Right lobe of liver (tissue), 6 donors: ENCODE data around the gene ACTR10. TPM values are rescaled to one million over a fixed set of nuclear protein-coding genes. Genes with fewer than 3 reads are reported as not detected.
A peak's percentile ranks its signal among the peaks of the same experiment; 100 is the strongest.

ENCODE experiments used
- ATAC-seq, 4 donors: fragments of 200-7000 bp; cut with Tn5 transposase; one replicate each; pipeline ENCODE4 v1.9.1; 2020; ENCODE audit warnings: mild to moderate bottlenecking in 4 of 4, moderate library complexity in 4 of 4
- DNase-seq, 3 donors: peaks; one replicate each; pipeline ENCODE4 v3.0.0-alpha.2; 2020
- H3K27ac ChIP-seq, 3 donors: fragments of 200-600 bp; one replicate each; pipeline ENCODE4 v1.8.0; 2022
- H3K27me3 ChIP-seq, 2 donors: fragments of 200-600 bp; one replicate each; pipeline ENCODE4 v1.8.0; 2022
- H3K36me3 ChIP-seq, 4 donors: fragments of 200-600 bp; sonication (generic) in 1 of 4; one replicate each; pipeline versions ENCODE4 v1.5.1 to v1.8.0; 2017 to 2022; ENCODE audit warnings: control low read depth in 1 of 4
- H3K4me1 ChIP-seq, 4 donors: fragments of 200-600 bp; sonication (generic) in 1 of 4; one replicate each; pipeline versions ENCODE4 v1.5.1 to v1.8.0; 2017 to 2022; ENCODE audit warnings: control low read depth in 1 of 4
- H3K4me3 ChIP-seq, 3 donors: fragments of 200-600 bp; one replicate each; pipeline ENCODE4 v1.8.0; 2022
- H3K9me3 ChIP-seq, 4 donors: fragments of 200-600 bp; sonication (generic) in 1 of 4; one replicate each; pipeline versions ENCODE4 v1.5.1 to v1.8.0; 2017 to 2022; ENCODE audit warnings: control low read depth in 1 of 4
- POLR2A ChIP-seq: fragments of 450-650 bp; IDR thresholded peaks from one replicate; pipeline ENCODE4 v1.6.1; 2017; ENCODE audit warnings: antibody characterized with exemption, mild to moderate bottlenecking
- WGBS: methylation state at CpG from one replicate; pipeline ENCODE4 v1.1.6; 2018; ENCODE audit warnings: low coverage, low lambda C conversion rate; ENCODE audit not compliant: insufficient coverage; ENCODE audit errors: missing lambda C conversion rate; 5-methylcytosine and 5-hydroxymethylcytosine counted together
- intact Hi-C, 2 donors: fragments of 100-400 bp; cut with DNase I; formaldehyde crosslinking; loops; one replicate each; pipeline versions ENCODE4 v1.11.2 to v1.14.1; 2022
- total RNA-seq, 6 experiments: library from RNA; depleted of rRNA in 2 of 6; stranded (reverse); fragments of >200 nt in 2 of 6; fragmentation: NEBNext Ultra II Directional in 3 of 6; extraction: Animal tissue kit (Norgen Biotek cat#: 25700) in 3 of 6; gene quantifications; one replicate each; pipeline versions ENCODE4 v1.1.0 to v1.2.4, GENCODE V29; 2016 to 2023
- TF ChIP-seq, protein P1 (sequence below), 4 donors: fragments of 200-600 bp in 3 of 4; fragments of 450-650 bp in 1 of 4; IDR thresholded peaks; one replicate each; pipeline versions ENCODE4 v1.5.1 to v1.8.0; 2016 to 2022; ENCODE audit warnings: antibody characterized with exemption in 4 of 4, mild to moderate bottlenecking in 2 of 4
- donor health status: DM: no; HTN: yes; CAD: no.
- donor health status: DM: no; HTN: no; CAD: no.
- donor health status: DM: no; HTN: no; CAD: no.
- donor health status: DM: no; HTN: yes; CAD: no.
- donor health status: DM: no; HTN: yes; CAD: no.

Gene ACTR10
- total RNA-seq, 6 experiments from 2014 or later, result 20.7 to 42.7 (median 26.5) TPM

- H3K36me3 ChIP-seq, result peaks cover 0 to 29% (median 0%) of the 10 kb centered on the region in 4 donors
- peak; percentile 53 to 81 (median 68) for ATAC-seq
Measured at GRCh38 chr14:58280954-58281787, 81.2 kb downstream of the ACTR10 start.

DNA sequence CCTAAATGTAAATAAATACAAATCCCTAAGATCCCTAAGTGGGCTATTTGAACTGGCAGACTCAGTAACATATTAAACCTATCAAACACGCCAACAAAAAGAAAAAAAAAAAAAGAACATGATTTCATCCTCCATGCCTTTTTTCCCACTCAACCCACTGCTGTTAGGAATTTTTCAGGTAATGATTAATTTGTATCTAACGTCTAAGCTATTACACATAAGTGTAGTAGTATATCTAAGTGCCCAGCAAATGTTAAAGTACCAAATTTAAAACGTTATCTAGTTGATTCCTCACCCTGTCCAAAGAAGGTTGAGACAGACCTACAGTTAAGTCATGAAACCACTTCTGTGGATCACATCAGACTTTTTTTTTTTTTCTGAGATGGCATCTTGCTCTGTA, 82.0 kb downstream of the ACTR10 start:
- Histone ChIP-seq H3K4me1 (peaks cover 0 to 56% (median 25%) of the 10 kb centered on the region in 4 donors), H3K4me3 (no peak overlapping the region), H3K27ac (peak overlapping the region; percentile 73 to 76 (median 76)), H3K9me3 (no peaks in the 10 kb centered on the region), H3K36me3 (peaks cover 0 to 31% (median 2%) of the 10 kb centered on the region in 4 donors), H3K27me3 (no peaks in the 10 kb centered on the region)
- TF ChIP-seq POLR2A, result no peak
- TF ChIP-seq, protein P1, sequence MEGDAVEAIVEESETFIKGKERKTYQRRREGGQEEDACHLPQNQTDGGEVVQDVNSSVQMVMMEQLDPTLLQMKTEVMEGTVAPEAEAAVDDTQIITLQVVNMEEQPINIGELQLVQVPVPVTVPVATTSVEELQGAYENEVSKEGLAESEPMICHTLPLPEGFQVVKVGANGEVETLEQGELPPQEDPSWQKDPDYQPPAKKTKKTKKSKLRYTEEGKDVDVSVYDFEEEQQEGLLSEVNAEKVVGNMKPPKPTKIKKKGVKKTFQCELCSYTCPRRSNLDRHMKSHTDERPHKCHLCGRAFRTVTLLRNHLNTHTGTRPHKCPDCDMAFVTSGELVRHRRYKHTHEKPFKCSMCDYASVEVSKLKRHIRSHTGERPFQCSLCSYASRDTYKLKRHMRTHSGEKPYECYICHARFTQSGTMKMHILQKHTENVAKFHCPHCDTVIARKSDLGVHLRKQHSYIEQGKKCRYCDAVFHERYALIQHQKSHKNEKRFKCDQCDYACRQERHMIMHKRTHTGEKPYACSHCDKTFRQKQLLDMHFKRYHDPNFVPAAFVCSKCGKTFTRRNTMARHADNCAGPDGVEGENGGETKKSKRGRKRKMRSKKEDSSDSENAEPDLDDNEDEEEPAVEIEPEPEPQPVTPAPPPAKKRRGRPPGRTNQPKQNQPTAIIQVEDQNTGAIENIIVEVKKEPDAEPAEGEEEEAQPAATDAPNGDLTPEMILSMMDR (IDR thresholded peaks at IDR 0.05), result no peak
- DNase-seq (no peak), ATAC-seq (peak; percentile 26 to 66 (median 54))
- 29% methylated on average over 3 of the region's 3 CpGs for WGBS
- intact Hi-C loops, result no loop called here

More at GRCh38 chr14:58280954-58281787, 81.2 kb downstream of the ACTR10 start:
- no peaks in the 10 kb centered on the region for H3K27me3 ChIP-seq
- H3K4me3 ChIP-seq, result no peak overlapping the region
- H3K27ac ChIP-seq, result peak overlapping the region; percentile 73 to 76 (median 76)
- no peaks in the 10 kb centered on the region for H3K9me3 ChIP-seq
- H3K4me1 ChIP-seq, result peaks cover 0 to 55% (median 22%) of the 10 kb centered on the region in 4 donors
- intact Hi-C loops, result no loop called here
- WGBS, result 9% methylated on average over 4 of the region's 4 CpGs
- TF ChIP-seq, protein P1 (IDR thresholded peaks at IDR 0.05), result no peak
- TF ChIP-seq POLR2A, result no peak
- DNase-seq, result peak in 1 of 3 donors; percentile 40

DNA sequence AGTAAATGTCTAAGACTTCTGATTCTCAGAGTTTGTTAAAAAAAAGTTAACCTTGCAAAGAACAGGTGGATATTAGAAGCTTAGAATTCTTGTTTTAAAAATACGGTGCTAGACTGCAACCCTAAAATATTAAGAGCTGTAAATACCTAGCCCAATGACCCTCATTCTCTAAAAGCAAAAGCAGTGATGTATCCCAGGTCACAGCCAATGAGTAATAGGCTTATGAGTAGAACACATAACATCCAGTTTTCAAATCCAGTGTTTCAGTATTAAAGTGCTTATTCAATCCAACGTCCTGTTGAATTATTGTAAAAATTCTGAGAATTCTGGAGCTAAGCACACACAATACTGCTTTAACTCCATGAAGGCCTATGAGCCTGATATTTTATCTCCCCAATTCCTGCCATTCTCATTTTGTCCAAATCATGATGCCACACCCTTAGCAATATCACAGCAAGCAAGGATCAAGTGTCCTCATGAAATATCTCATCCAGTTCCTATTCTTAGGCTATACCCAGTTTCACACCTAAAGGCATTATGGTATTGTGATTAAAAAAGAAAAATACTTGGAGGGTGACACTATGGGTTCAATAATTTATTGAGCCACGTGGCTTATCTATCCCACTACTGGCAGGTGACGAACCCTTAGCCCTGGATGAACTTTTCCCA, 83.1 kb downstream of the ACTR10 start:
- Histone ChIP-seq H3K9me3 (no peaks in the 10 kb centered on the region), H3K27ac (peak overlapping the region; percentile 73 to 76 (median 76)), H3K36me3 (peaks cover 0 to 24% (median 2%) of the 10 kb centered on the region in 4 donors), H3K4me3 (no peak overlapping the region), H3K27me3 (no peaks in the 10 kb centered on the region), H3K4me1 (peaks cover 0 to 63% (median 30%) of the 10 kb centered on the region in 4 donors)
- TF ChIP-seq, protein P1 (IDR thresholded peaks at IDR 0.05), result no peak
- no peak for TF ChIP-seq POLR2A
- intact Hi-C loops, result no loop called here
- 26% methylated on average over 4 of the region's 4 CpGs for WGBS
- DNase-seq (no peak), ATAC-seq (no peak)

DNA sequence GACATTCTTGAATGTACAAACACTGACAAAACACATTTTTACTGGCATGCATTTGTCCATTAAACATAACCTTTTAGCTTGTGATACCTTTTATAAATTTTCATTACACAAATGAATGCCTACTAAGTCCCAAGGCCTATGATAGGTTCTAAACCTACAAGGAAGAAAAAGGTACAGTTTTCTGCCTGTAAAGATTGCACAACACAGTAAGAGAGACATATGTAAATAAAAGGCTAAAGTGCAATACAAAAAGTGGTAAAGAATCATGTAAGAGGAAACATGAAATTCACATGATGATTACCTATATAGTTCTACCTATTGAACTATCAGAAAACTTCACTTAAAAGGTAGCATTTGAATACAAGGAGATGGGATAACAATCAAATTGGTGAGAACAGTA, 83.8 kb downstream of the ACTR10 start:
- no peak for TF ChIP-seq POLR2A
- TF ChIP-seq, protein P1 (IDR thresholded peaks at IDR 0.05), result no peak
- H3K9me3 ChIP-seq, result no peaks in the 10 kb centered on the region
- ATAC-seq (peak in 2 of 4 donors; percentile 8 to 17), DNase-seq (no peak)
- H3K27ac ChIP-seq, result peak overlapping the region; percentile 73 to 76 (median 76)
- intact Hi-C loops, result no loop called here
- H3K4me3 ChIP-seq, result no peak overlapping the region
- no peaks in the 10 kb centered on the region for H3K27me3 ChIP-seq
- H3K4me1 ChIP-seq, result peaks cover 0 to 69% (median 31%) of the 10 kb centered on the region in 4 donors
- peaks cover 0 to 29% (median 2%) of the 10 kb centered on the region in 4 donors for H3K36me3 ChIP-seq
